ENCODE data around the gene TPRG1L.

The TPRG1L gene

GRCh38 chr1:3678361-3679097 is 53.7 kb downstream of the TPRG1L start:
- H3K4me3 ChIP-seq (ENCODE audit: control insufficient read depth, low read depth, low read length): no peak overlapping the region
- no peak for TF ChIP-seq CTCF (IDR thresholded peaks at IDR 0.05; ENCODE audit: control insufficient read depth, insufficient read depth, low read depth, low read length, missing control alignments)
- no peak for DNase-seq (ENCODE audit: low read depth)

- no peak overlapping the region for H3K4me3 ChIP-seq (ENCODE audit: control insufficient read depth, low read depth, low read length)
- no peak for DNase-seq (ENCODE audit: low read depth)
- TF ChIP-seq CTCF (IDR thresholded peaks at IDR 0.05; ENCODE audit: control insufficient read depth, insufficient read depth, low read depth, low read length, missing control alignments): no peak
Measured at GRCh38 chr1:3679098-3679555, 54.3 kb downstream of the TPRG1L start.

Data from AG09309 (cell line).